ENCODE measurements around the gene USP2.

DNA sequence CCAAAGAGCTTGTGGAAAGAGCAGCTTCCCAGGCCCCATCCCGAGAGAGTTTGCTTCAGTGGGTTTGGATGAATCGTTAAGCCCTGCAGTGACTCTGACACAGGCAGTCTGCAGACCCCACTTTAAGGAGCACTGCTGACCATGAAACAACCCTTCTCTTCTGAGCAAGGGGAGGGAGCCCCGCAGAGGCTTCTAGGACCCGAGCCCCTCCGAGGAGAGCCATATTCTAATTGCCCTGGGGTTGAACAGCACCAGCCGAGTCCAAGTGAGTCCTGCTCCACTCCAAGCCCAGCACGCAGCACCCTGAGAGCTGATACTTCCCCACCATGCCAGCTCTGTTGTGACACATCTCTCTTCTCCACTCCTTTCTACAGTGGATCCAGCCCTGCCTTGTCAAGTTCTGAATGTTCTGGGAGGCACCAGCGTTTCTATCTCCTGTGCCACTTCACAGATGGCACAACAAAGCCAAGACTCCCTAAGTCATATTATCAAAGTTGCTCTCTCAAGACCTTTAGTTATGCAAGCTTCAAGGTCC lies 10.4 kb downstream of the USP2 start:
- TF ChIP-seq CTCF (optimal IDR thresholded peaks at IDR 0.05 in 1 of 3, IDR thresholded peaks at IDR 0.05 in 1 of 3, conservative IDR thresholded peaks at IDR 0.05 in 1 of 3; ENCODE audit: extremely low read depth in 1 of 3, insufficient read depth in 2 of 3, low read length in 3 of 3) (no peak), EZH2 (IDR thresholded peaks at IDR 0.05; ENCODE audit: low read length) (no peak)
